ENCODE measurements around the gene IKZF3.

DNA sequence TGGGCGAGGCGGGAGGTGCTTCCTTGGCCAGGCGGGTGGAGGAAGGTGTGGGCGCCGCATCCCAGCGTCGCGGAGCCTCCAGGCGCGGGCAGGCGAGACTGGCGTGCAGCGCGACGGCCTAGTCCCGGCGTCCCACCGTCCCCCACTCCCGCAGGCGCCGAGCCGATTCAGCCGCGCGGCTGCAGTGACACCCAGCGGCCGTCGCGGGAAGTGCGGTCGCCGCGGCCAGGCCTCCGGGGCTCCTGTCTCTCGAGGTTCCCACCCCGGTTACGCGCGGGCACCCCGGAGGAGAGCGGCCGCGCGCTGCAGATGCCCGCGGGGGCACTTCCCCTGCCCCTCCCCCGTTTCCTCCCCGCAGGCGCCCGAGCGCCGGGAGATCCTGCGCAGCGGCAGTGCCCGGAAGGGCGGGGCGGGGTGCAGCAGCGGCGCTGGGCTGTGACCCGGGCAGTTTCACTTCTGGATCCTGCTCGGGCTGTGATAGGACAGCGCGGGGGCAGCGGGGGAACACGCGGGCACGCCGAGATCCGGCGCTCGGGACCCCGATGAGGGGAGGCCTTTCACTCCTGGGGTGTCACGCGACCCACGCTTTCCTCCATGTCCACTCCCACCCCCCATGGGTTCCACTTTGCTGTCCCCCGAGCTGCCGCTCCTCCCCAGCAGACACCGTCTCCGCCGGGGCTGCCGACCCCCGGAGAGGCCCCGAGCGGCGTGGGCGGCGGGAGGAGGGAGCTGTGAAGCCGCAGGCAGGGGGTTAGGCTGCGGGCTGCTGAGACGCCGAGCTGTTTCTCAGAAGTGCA, 109.8 kb downstream of the IKZF3 start:
- peak; percentile 79 to 92 (median 86) for TF ChIP-seq POLR2AphosphoS5 (IDR thresholded peaks at IDR 0.05)
- TF ChIP-seq, protein P1, sequence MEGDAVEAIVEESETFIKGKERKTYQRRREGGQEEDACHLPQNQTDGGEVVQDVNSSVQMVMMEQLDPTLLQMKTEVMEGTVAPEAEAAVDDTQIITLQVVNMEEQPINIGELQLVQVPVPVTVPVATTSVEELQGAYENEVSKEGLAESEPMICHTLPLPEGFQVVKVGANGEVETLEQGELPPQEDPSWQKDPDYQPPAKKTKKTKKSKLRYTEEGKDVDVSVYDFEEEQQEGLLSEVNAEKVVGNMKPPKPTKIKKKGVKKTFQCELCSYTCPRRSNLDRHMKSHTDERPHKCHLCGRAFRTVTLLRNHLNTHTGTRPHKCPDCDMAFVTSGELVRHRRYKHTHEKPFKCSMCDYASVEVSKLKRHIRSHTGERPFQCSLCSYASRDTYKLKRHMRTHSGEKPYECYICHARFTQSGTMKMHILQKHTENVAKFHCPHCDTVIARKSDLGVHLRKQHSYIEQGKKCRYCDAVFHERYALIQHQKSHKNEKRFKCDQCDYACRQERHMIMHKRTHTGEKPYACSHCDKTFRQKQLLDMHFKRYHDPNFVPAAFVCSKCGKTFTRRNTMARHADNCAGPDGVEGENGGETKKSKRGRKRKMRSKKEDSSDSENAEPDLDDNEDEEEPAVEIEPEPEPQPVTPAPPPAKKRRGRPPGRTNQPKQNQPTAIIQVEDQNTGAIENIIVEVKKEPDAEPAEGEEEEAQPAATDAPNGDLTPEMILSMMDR (IDR thresholded peaks at IDR 0.05), result peak in 6 of 7 experiments; percentile 66 to 99 (median 96)

Measured in stomach (tissue), 4 donors.